HG03520 (cell line): Measurements from ENCODE around the gene IKZF2.
A peak's percentile ranks its signal among the peaks of the same experiment; 100 is the strongest.

Experiments used
- ATAC-seq: cut with Tn5 transposase; IDR thresholded peaks from one replicate; pipeline ENCODE4 v1.9.1; 2021; ENCODE audit warnings: mild to moderate bottlenecking, moderate library complexity; ENCODE audit not compliant: unreplicated experiment

The IKZF2 gene

DNA sequence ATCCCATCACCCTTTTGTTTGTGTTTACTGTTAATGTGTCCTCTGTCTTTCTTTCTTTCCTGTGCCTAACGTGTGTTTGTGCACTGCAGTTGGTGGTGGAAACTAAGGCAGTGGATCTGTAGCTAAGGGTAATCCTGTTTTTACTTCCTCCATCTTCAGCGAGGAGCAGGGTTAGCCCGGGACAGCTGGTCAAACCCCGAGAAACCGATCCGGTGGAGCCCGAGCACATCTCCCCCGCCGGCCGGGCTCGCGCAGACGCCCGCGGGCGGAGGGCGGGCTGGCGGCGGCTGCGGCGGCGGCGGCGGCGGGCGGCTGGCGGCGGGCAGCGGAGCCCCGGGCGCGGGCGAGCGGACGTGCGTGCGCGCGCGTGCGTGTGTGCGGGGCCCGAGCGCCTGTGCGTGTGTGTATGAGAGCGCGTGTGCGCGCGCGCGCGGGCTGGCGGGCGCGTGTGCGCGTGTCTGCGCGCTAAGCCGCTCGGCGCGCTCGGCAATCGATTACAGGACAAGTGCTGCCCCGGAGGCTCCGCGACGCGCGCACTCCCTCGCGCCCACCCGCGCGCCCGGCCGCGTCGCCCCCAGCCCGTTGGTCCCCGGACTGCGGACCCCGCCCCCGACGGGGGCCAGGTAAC lies at the start of gene IKZF2:
Gene IKZF2 (minus strand): TSS at position 176 of the 628 bp plus-strand sequence. CDS start 2,983 bp downstream, outside the sequence.
- ATAC-seq: peak; percentile 73

DNA sequence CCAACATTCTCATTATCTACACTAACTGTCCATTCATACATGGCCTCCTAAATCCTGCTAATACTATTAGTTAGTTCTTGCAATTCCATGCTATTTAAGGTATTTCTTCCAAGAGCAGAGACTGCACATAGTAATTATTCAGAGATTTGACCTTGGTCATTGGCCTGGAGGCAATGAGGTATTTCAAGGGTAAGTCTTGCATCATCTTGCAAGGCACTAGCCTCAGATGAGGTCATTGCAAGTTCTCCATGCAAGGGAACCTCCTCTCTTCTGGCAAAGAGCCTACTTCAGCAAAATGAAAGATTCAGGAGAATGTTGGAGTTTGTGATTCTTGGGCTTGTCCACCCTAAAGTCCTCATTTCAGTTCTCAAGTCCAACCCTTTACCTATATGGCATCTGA lies 48.5 kb upstream of the IKZF2 start:
- no peak for ATAC-seq

DNA sequence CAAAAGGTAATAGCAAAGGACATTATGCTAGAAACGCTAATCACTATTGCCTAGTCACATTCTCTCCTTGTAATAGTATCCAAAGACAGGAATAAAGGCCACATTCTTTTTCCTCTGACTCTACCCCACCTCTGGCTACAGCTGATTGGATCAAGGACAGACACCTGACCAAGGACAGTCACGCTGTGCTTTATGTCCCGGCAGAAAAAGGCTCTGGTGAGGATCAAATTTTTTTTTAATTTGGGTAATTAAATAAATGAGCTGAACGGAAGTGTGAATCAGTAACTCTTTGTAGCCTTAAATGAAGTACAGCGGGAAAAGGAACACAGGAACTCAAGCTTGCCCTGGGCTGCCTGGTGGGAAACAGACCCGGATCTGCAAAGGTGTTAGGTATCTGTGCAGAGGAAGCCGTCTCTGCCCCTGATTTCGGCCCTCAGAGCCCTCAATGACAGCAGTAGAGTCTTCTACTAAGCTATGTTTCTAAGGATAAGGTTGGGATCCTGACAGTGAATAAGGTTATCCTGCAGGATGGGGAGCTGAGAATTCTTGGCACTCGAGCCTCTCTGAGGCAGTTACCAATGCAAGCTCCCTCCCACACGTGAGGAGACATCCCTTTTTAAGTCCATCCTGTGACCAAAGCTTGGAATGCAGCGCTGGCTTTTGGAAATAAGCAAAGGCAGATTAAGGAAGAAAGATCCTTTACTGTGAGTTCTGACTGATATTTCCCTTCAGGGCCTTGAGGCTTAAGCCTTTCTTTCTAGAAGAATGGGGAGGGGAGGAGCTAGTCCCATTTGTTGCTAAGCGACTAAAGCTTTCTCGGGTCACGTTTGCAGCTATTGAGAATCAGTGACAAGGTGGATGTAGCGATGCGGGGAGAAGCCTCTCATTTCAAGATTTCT lies 37.8 kb upstream of the IKZF2 start:
- ATAC-seq: no peak

DNA sequence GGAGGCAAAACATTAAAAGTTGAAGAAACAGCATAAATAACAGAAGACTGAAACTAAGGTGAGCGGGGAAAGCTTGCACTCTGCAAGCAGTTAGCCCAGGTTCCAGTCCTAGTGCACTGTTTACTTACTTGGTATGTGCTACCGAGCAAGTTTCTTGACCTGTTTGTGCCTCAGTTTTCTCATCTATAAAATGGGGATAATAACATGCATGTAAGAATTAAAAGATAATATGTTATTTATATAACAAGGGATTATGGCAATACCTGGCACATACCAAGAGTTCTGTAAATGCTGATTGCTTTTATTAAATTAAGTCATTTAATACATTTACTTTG lies 37.1 kb upstream of the IKZF2 start:
- no peak for ATAC-seq

DNA sequence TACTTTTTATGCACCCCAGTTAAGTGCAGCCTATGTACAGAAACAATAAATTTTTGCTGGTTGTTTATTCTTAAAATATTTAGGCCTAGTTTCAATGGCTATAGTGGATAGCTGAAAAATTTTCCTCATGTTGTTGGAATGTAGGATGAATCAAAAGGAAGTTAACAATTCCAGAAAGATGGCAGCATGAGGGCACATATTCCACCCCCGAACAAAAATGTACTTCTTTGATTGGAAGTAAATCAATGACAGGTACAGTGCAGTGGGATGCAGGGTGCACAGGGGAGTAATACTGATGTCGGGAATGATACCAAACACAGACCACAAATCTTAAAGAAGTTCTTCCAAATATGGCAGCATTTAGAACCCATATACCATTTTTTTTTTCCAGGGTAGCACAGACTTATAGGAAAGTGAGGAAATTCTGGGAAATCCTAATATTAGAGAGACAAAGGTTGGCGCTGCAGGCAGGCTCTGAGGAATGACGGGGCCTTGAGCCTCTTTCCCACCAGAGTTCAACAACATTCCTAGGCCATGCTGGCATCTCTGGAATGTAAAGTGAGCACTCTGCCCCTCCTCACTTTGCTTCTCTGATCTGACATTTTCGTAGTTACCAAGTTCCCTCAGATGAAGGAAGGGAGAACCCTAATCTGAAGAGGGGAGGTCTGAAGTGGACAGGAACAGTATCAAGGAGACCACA lies 36.6 kb upstream of the IKZF2 start:
- no peak for ATAC-seq

DNA sequence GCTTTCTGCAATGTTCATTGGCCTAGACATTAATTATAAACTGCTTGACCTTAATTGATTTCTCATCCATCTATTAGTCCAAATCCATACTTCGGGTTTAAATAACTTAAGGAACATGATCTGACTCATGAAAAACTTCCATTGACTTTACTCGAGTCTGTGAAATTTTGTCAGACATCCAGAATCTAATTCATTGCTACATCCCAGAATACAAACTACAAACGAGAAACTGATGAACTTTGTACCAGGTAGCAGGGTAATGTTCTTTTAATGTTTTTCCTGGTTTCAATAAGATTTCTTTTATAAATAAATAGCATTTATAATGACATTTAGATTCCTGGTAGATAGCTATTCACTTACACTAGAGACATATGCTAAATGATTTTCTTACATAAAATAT lies 36.0 kb upstream of the IKZF2 start:
- ATAC-seq: no peak

DNA sequence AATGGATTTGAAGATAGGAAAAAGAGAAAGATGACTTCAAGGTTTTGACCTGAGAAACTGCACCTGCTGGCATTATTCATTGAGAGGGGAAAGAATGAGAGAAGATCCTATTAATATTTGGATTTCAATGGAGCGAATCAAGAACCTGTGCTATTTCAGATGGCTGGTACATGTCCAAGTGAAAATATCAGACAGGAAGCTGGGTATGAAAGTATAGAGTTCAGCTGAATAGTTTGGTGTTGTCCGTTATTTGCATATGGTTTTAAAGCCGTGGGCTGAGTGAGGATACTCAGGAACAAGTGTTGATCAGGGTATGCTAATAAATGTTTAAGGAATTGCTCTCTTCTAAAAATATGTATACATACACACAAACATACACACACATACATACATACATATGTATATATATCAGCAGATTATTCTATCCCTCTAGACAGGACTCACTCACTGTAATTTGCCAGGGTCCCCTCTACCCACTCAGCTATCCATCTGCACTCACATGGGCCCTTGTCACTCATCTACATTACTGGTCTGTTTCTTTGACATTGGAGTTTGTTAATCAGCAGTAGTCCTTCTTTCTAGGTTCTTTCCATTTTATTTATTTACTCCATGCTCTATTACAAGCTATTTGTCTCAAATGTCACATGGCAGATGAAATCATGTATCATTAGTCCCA lies 33.9 kb upstream of the IKZF2 start:
- ATAC-seq: peak; percentile 94

DNA sequence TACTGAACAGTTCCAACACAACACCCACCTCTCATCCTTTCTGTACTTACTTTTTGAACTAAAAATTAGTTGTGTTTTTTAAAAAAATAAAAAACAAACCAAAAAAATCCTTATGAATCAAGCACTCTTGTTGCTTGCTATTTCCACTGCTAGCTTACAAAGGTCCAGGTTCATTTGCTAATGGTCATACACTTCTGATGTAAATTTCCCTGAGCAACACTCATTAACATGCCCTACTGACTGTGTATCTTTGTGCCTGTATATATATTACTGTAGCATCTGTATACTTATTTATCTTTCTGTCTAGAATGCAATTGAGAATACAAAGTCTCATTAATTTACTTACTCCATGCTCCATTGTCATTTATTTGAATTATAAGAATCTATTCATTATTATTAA lies 30.3 kb upstream of the IKZF2 start:
- ATAC-seq: no peak

DNA sequence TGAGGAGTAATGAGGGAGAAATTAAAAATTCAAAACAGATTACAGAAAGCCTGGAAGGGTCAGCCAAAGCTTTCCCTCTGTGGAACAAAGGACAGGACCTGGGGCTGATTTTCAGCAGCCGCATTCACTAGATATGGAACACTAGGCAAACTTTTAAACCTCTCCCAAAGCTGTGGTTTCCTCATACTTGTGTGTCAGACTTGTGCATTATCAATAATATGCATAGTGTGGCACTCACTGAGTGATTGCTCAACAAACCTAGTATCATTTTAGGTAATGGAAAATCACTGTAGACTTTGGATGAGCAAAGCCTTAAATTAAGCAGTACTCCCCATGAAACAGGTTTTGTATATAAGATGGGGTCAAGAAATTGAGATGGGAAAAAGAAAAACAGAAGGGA lies 26.3 kb upstream of the IKZF2 start:
- no peak for ATAC-seq

DNA sequence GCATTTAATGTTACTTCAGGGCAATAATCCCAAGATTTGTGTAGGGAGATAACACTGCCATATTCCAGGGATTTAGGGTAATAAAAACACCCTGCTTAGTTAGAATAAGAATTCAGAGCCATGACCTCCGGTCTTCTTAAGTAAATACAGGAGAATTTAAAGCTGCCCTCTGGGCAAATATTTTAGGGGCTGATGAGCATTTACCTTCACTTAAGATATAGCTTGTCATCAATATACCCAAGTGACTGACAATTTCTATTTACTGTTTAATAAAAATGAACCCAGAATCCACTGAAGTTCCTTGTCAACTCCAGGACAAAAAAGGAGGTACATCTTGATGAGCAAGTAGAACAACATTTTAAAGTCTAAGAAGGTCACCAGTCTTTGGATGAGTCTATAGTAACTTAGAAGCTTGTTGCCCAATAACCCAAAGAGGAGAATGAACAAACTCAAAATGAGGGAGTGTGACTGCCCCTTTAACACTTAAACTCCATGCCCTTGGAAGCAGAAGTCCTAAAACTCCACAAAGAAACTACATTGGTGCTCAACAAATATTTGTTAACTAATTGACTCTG lies 24.3 kb upstream of the IKZF2 start:
- no peak for ATAC-seq

DNA sequence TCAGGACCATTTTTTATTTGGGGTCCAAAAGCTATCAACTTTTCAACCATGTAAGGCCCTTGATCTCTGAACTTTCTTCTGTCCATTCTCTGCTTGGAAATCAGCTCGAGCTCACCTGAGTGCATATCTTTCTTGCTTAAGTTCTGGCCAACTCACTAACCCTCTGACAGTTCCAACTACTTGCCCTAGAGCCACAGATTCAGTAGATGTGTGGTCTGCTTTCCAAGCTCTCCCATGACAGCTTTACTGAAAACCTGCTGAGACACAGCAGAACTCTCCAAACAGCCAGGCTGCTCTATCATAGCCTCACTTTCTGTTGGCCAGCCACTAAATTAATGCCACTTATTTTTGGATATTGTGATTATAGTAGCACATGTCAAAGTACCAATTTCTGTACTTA lies 21.2 kb upstream of the IKZF2 start:
- no peak for ATAC-seq

DNA sequence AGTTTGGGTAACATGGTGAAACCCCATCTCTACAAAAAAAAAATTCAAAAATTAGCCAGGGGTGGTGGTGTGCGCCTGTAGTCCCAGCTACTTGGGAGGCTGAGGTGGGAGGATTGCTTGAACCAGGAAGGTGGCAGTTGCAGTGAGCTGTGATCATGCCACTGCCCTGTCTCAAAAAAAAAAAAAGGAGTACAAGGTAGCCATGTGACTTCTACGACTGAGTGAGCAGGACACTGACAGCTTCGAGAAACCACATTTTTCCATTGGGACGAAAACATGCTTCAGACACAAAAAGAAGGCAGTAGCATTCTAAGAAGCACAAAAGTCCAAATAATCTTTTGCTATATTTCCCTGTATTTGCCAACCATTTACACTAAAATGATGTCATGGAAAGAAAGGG lies 19.7 kb upstream of the IKZF2 start:
- no peak for ATAC-seq

DNA sequence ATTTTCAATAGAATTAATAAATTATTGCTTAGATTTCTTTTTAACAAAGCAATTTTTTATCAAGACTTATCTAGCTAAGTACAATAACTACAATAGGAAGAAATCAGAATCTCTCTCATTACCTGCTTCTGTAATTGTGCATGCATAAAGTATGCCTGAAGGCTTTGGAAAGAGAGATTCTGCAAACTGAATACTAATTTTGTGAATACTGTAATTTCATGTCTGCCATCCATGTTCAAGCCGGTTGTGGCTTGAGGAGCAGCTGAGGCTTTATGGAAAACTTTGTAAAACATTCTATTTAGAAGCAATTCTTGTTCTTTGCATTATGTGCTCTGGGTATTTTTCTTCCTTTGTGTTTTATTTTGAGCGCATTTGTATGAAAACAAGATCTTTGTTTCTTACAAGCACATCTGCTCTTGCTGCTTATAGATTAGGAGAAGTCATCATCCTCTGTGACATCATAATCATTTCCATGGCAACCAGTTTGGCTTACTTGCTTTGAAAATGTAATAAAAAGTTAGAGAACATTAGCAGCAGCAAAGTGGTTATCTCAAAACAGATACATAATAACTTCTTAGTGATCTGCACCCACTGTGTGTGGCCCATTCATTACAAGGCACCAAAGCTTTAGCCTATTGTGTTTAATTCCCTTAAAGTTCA lies 16.0 kb upstream of the IKZF2 start:
- ATAC-seq: no peak

DNA sequence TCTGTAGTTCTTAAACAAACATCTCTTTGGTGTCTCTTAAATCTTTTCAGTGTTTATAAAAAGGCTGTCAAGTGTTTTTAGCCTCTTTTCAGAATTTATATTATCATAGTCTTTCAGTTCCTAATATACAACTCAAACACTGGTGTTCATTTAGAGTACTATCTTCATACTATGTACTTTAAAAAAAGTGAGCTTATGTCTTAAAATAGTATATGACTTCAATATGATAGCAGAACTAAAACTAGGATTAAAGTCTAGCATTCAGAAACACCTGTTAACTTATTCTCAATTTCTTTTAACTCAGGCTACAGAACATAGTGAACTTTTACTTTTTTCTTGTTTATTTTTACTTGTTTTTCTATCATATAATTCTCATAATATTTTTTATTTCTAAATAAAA lies 14.7 kb upstream of the IKZF2 start:
- peak; percentile 99 for ATAC-seq

DNA sequence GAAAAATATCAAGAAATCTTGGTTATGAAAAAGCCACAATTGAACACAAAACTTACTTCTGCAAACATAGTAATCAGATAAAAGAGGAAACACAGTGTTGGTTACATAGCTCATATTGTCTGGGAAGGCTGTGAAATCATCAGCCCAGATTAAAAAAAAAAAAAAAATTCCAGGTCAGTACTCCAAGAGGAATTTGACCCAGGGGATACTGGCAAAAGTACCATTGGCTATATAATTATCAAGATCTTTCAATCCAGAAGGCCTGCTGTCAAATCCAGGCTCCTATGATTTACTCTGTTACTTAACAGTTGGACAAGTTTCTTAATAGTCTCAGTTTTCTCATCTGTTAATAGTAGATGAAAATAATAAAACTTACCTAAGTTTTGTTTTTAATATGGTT lies 12.9 kb upstream of the IKZF2 start:
- no peak for ATAC-seq

DNA sequence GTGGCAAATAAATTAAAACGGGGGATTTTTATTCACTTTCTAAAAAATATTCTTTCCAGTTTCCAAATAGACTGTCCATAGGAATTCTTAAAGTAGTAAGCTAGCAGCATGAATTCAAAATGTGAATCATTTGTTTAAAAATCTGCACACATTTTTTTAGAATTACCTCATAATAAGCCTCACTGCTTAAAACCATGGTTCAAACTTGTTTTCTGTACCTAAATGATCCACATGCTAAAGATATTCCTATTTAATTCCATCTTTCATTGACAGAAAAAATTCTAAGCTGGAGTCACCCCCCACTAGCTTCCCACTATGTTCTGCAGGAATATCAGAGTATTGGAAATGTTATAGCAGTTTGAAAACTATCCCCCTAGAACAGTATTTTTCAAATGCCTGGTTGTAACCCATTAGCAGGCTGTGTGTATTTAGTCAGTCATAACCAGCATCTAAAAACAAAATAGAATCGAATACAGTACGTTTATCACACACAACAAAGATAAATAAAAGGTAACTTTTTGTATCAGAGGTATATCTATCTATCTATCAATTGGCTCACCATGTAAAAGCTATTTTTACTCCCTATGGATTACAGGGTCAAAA lies 11.2 kb upstream of the IKZF2 start:
- ATAC-seq: no peak

DNA sequence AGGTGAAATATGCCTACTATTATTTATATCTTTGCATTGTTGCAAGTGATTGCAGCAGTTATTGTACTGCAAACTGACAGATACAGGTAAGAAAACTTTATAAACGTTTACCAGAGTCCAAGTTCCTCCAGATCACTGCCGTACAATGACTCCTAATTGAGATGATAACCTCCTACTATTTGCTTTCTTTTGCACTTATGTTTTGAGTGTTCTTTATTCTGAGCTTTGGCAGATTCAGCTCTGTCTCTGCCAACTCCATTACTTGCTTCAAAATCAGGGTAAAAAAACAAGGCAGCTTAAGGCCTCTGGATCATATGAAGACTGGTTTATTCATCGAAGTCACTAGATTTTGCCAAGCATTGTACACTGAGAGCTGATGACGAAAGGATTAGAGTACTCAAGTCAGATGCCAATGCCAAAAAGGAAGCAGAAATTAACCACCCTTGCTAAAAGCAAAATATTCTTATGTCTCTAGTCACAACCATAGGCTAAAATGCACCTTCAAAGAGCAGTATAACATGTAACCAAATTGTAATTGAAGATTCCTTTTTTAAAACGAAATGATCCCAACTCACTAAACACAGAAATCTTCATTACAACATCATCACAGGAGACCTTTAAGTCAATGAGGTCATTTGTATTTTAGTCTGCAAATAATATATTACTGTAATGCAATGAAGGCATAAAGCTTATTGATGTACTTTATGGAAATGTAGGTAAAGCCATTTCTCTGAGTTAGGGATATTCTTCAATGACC lies 10.5 kb upstream of the IKZF2 start:
- ATAC-seq: no peak

DNA sequence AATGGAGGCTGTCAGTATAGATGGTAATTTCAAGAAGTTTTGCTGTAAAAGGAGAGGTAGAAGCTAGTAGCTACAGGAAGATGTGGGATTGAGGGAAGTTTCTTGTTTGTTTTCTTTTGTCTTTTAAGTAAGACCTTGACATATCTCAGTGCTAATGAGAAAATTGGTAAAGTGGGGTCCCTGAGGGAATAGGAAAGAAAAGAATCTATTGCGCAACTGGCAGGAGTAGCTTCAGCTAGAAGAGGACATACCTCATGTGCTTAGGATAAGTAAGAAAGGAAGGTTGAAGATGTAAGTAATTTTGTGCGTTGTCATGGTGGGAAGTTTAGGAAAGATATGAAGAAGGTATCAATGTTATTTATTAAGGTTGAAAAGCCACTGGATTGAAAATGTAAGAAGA lies 8.4 kb upstream of the IKZF2 start:
- ATAC-seq: no peak

DNA sequence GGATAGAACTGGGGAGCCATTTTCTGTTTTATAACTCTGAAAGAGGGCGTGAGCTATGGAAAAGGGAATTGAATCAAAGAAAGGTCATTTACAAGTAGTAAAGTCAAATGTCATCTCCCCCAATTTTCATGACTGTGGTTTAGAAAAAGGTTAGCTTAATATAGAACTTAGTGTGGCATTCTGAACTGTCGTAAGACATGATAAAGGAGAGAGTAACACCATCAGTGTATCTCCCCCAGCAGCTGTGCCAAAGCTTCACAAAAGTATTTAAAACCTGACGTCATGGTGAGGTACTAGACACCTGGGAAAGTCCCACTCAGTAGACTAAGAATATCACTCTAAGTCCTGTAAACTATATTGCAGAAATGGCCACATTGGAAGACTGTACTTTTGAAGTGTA lies 5.8 kb upstream of the IKZF2 start:
- ATAC-seq: peak; percentile 83
